ENCODE data around the gene CSNK1A1.
"Not testable (repeated sequence)": the region's sequence is repeated elsewhere in the genome, so short reads cannot be mapped to it uniquely, and the experiment has no call there.

Gene CSNK1A1

GRCh38 chr5:149572170-149572569, 20.9 kb upstream of the CSNK1A1 start:
- no peak for DNase-seq

DNA sequence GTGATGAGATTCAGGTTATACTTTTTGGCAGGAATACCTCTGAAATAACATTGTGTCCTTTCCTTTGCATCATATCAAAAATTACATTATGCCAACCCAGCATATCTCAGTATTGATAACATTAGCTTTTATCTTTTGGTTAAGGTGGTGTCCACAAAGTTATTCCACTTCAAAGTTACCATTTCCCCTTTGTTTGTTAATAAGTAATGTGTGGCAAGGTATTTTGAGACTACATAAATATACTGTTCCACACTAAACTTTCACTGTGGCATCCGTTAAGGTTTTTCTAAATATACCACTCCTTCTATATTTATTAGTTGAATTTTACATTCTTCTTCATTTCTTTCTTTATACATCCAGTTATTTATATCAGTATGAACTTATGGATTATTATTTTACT, 16.0 kb upstream of the CSNK1A1 start:
- DNase-seq = no peak

DNA sequence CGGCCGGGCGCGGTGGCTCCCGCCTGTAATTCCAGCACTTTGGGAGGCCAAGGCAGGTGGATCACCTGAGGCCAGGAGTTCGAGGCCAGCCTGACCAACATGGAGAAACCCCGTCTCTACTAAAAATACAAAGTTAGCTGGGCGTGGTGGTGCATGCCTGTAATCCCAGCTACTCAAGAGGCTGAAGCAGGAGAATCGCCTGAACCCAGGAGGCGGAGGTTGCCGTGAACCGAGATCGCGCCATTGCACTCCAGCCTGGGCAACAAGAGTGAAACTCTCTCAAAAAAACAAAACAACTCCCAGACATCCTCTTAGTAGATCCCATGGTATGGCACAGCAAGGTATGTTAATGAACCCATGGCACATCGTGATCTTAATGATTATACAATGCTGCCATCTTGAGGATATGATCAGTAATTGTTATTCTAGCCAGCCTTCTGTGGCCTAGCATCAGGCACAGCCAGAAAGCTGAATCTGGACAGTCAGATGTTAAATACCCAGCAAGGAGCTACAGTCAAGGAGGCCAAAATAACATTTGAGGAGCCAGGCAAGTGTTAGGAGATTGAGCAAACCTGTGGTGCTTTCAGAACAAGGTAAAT, 13.4 kb upstream of the CSNK1A1 start:
- peak; percentile 15 for DNase-seq

- DNase-seq = no peak
These were observed 12.2 kb upstream of the CSNK1A1 start for GRCh38 chr5:149563466-149563865.

DNA sequence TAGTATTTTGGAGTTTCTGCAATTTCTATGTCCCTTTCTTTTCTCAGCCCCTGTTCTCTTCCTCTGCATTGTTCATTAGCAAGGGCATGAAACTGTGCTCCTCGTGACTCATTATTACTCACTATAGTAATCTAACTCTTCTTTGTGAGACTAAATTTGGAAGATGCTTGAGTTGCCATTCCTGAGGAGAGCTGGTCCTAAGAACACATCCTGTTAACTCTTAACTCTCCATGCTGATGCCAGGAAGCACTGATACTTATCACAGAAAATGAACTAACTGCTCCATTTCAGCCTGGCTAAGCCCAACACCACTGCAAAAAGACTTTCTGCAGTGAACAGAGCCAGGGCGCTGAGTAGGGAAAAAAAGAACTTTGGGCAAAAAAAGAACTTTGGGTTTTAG, 10.6 kb upstream of the CSNK1A1 start:
- DNase-seq = no peak

DNA sequence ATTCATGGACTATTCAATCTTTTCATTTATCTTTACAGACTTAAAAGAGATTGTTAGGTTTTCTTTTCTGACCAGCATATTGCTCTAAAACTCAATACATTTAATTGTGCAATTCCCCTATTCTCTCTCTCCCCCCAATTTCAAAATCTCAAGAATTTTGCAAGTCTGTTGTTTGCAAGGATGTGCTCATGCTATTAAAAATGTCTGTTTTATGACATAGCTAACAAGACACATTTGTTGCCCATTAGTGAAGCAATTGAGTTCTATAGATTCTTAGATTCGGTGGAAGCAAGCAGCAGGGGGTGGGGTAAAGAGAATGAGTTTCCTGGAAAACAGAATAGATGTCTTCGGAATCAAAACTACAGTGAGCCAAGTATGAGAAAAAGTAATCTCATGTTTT, 8.5 kb upstream of the CSNK1A1 start:
- DNase-seq = no peak

DNA sequence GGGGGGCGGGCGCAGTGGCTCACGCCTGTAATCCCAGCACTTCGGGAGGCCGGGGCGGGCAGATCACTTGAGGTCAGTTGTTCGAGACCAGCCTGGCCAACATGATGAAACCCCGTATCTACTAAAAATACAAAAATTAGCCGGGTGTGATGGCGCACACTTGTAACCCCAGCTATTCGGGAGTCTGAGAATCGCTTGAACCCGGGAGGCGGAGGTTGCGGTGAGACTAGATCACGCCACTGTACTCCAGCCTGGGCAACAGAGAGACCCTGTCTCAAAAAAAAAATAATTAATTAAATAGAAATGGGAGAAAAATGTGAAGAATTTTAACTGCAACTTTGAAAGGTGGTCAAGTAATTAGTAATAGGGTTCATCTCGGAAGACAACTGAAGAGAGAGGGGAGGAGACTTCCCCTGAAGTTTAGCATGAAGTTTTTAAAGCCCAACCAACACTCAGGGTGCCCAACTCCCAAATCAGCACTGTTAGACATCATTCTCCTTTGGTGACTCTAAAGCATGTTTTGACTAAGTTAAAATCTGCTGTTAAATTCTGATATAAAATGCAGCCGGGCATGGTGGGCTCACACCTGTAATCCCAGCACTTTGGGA, 1.4 kb upstream of the CSNK1A1 start:
- DNase-seq = no peak

DNA sequence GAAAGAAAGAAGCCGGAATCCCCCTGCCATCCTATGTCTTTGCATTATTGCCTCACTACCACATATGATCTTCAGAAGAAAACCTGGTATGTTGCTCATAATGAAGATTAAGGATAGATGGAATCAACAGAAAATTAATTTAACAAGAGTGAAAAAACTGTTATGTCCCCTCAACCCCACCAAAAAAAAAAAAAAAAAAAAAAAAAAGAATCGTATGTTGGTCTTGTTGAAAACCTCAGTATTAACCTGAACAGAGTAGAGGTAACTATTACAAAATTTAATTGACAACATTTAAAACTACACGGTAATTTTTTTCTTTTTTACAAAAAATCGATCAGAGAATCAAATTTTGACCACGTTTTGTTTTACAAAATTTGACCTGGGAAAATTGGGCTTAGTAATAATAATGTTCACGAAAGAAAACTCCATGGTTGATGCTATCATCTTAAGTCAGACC, 827 bp upstream of the CSNK1A1 start:
- DNase-seq = no peak

GRCh38 chr5:149550594-149551226, 529 bp downstream of the CSNK1A1 start:
- peak; percentile 14 for DNase-seq

- DNase-seq = no peak
These were observed 1.0 kb downstream of the CSNK1A1 start for GRCh38 chr5:149550268-149550583.

GRCh38 chr5:149549461-149550267, 1.6 kb downstream of the CSNK1A1 start:
- peak; percentile 25 for DNase-seq

- no peak for DNase-seq
These were observed 4.3 kb downstream of the CSNK1A1 start for GRCh38 chr5:149546974-149547373.

- no peak for DNase-seq
These were observed 5.9 kb downstream of the CSNK1A1 start for GRCh38 chr5:149545327-149545726.

DNA sequence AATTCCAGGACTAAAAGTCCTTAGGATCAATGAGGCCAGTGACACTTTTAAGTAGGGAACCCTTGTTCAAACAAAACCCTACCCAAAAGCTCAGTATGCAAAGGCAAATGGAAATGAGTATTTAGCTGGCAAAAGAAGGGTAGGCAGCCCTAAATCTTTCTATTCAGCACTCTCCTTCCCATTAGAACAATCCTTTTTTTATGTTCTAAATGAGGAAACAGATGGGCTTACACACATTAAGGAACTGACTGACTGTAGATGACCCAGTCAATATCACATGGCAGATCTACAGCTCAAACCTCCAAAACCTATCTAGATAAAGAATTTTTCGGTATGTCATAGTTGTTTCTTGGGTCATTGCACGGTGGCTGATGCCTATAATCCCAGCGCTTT, 7.2 kb downstream of the CSNK1A1 start:
- DNase-seq = no peak

DNA sequence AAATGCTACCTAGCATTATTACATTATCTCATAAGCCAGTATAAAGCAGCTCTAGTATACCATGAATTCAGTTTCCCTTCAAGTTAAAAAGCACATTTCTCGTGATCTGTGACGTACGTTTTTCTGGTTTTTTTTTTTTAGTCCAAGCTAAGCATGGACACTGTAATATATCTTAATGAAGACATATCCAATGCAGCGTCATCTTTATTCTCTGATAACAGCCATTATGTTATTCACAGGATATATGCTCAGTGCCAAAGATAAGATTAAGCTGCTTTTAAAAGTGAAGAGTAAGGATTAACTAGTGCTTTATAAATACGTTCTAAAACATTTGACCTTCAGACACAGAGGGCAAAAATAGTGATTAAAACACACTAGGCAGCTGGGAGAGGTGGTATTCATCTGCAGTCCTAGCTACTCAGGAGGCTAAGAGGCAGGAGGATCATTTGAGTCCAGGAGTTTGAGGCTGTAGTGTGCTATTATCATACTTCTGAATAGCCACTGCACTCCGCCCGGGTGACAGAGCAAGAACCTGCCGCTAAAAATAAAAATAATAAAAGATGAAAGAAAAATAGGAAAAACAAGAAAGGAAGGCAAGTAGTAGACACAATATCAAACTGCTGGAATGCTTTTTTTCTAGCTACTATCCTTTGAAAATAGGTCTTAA, 7.7 kb downstream of the CSNK1A1 start:
- no peak for DNase-seq

DNA sequence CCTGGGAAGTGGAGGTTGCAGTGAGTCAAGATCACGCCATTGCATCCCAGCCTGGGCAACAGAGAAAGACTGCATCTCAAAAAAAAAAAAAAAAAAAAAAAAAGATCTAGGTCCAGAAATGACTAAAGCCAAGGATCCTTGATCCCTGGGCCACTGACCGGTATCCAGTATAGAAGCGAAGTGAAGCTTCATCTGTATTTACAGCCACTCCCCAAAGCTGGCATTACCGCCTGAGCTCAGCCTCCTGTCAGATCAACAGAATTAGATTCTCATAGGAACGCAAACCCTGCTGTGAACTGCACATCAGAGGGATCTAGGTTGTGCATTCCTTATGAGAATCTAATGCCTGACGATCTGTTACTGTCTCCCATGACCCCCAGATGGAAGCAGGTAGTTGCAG, 9.3 kb downstream of the CSNK1A1 start:
- no peak for DNase-seq

DNA sequence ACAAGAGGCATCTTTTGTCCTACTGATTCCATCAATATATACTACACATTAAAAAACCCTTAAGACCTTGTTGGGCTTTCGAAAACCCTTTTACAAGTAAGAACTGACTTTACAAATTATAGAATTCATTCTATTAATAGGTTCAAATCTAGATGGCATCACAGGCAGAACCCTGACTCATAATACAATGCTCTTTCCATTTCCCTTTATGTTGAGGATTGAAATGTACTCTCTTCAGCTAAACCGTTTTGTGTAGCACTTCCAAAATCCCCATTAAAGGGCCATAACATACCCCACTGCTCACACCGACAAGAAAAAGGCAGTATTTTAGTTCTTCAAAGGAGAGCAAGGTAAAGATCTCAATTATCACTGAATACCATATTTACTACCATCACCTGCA, 11.2 kb downstream of the CSNK1A1 start:
- DNase-seq = no peak

GRCh38 chr5:149537374-149537975, 13.8 kb downstream of the CSNK1A1 start:
- no peak for DNase-seq

- DNase-seq = not testable (repeated sequence)
These were observed 15.5 kb downstream of the CSNK1A1 start for GRCh38 chr5:149535787-149536186.

- no peak for DNase-seq
These were observed 18.8 kb downstream of the CSNK1A1 start for GRCh38 chr5:149532413-149532812.

DNA sequence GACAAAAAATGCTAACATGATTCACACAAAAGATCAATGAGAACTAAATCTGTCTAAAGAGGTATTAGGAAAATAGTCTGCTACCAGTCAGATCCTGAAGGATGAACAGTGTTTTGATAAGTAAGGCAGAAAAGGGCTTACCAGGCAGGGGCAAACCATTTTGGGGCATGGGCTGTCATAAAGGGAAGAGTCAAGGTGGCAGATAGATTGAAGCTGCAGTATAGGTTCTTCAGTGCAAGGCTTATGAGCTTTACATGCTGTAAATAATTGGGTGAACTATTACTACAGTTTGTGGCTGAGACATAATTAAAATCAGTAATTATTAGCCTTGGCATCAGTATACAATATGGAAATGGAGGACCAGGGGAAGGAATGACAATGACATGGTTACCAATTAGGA, 21.8 kb downstream of the CSNK1A1 start:
- no peak for DNase-seq

- no peak for DNase-seq
These were observed 22.8 kb downstream of the CSNK1A1 start for GRCh38 chr5:149528281-149529060.

Data from activated gamma-delta T cell treated with Interleukin-2 at 50 U/mL for 16 hours (primary cell).